ENCODE results near the gene MPRIP. TPM values are rescaled to one million over a fixed set of nuclear protein-coding genes. Genes with fewer than 3 reads are reported as not detected.

Gene MPRIP
- total RNA-seq, 1 experiment from 2014 or later: 132 TPM

- Histone ChIP-seq H3K56ac (ENCODE audit: insufficient read length, low read depth, low read length) (no peak overlapping the region), H3K23ac (ENCODE audit: insufficient read length, low read depth, low read length) (no peak overlapping the region), H2AK5ac (ENCODE audit: insufficient read length, low read length) (no peak overlapping the region), H3K27ac (ENCODE audit: insufficient read length, low read depth, low read length) (no peak overlapping the region), H3K4ac (ENCODE audit: low read depth, low read length) (no peak overlapping the region), H4K20me1 (ENCODE audit: control insufficient read depth, insufficient read depth, insufficient read length) (no peaks in the 10 kb centered on the region), H4K91ac (ENCODE audit: insufficient read length, low read depth, low read length) (no peak overlapping the region), H2BK120ac (ENCODE audit: low read depth, low read length, poor library complexity, severe bottlenecking) (no peak overlapping the region), H3K9me3 (ENCODE audit: control insufficient read depth, low read depth, low read length) (no peaks in the 10 kb centered on the region), H2BK12ac (ENCODE audit: insufficient read length, low read depth, low read length) (no peak overlapping the region), H3K27me3 (ENCODE audit: insufficient read depth, low read length) (no peaks in the 10 kb centered on the region), H2BK5ac (ENCODE audit: insufficient read length, low read length) (no peak overlapping the region), H3K79me1 (ENCODE audit: insufficient read depth, low read depth, low read length, poor library complexity, severe bottlenecking) (no peaks in the 10 kb centered on the region), H3K79me2 (ENCODE audit: insufficient read depth, low read length) (no peaks in the 10 kb centered on the region), H3K23me2 (ENCODE audit: insufficient read length, low read depth, low read length, poor library complexity, severe bottlenecking) (no peaks in the 10 kb centered on the region), H3K14ac (ENCODE audit: insufficient read depth, low read length) (no peak overlapping the region), H4K8ac (replicated peaks; ENCODE audit: insufficient read length, low read depth, low read length) (no peak overlapping the region), H2AFZ (ENCODE audit: low read length) (no peak overlapping the region), H3T11ph (ENCODE audit: low read length) (no peak overlapping the region), H3K4me2 (ENCODE audit: insufficient read depth, insufficient read length, low read length) (no peak overlapping the region), H2BK20ac (ENCODE audit: low read depth, low read length, poor library complexity, severe bottlenecking) (no peak overlapping the region), H3K4me1 (ENCODE audit: insufficient read depth, low read length) (no peaks in the 10 kb centered on the region), H3K9ac (ENCODE audit: extremely low read depth, insufficient read length, low read length) (no peak overlapping the region), H2BK15ac (ENCODE audit: low read depth, low read length) (no peak overlapping the region), H4K5ac (ENCODE audit: insufficient read length, low read depth, low read length) (no peak overlapping the region), H3K18ac (ENCODE audit: insufficient read length, low read depth, low read length) (no peak overlapping the region)
- H3K9me3 Mint-ChIP-seq: no peaks in the 10 kb centered on the region
- WGBS (ENCODE audit: extremely low coverage, insufficient read length, low lambda C conversion rate): no CpG with 5 or more reads among the region's 5 CpGs
- no peaks in the 10 kb centered on the region for H3K4me1 Mint-ChIP-seq
- H3K4me3 Mint-ChIP-seq: no peak overlapping the region
- no peak for TF ChIP-seq CTCF (conservative IDR thresholded peaks at IDR 0.05)
- no peak overlapping the region for H3K27ac Mint-ChIP-seq
- H3K36me3 Mint-ChIP-seq (ENCODE audit: insufficient read depth in 1 of 3, low read depth in 3 of 3): peaks cover 14 to 66% (median 53%) of the 10 kb centered on the region in 3 experiments; a peak in 6 of 7 replicates
- H3K27me3 Mint-ChIP-seq (ENCODE audit: low read depth): no peaks in the 10 kb centered on the region
- no peak for DNase-seq
These were observed 105.6 kb downstream of the MPRIP start for GRCh38 chr17:17147821-17148220.

Measured in H9 (cell line).